ENCODE measurements around the gene ADAMTS2.

- TF ChIP-seq SP1 (IDR thresholded peaks at IDR 0.05) = no peak
- TF ChIP-seq BHLHE40 (IDR thresholded peaks at IDR 0.05; ENCODE audit: borderline replicate concordance) = no peak
- TF ChIP-seq FOXM1 (IDR thresholded peaks at IDR 0.05; ENCODE audit: borderline replicate concordance) = no peak
- TF ChIP-seq SUZ12 (IDR thresholded peaks at IDR 0.05) = no peak
- TF ChIP-seq NFRKB (IDR thresholded peaks at IDR 0.05) = no peak
These were observed 121.3 kb downstream of the ADAMTS2 start for GRCh38 chr5:179223961-179224360.
